Duodenal mucosa (tissue), 2 donors: Measurements from ENCODE around the gene PGP.

ENCODE experiments used
- H3K27ac ChIP-seq: one replicate; pipeline ENCODE4 v1.7.0; 2013; ENCODE audit warnings: low read depth, low read length
- H3K27me3 ChIP-seq, 2 donors: one replicate each; pipeline ENCODE4 v1.7.0; 2013; ENCODE audit warnings: low read length in 2 of 2, control low read depth in 1 of 2; ENCODE audit not compliant: insufficient read depth in 2 of 2, control insufficient read depth in 1 of 2
- H3K36me3 ChIP-seq, 2 donors: one replicate each; pipeline ENCODE4 v1.7.0; 2013; ENCODE audit warnings: low read length in 2 of 2, control low read depth in 1 of 2; ENCODE audit not compliant: insufficient read depth in 2 of 2, control insufficient read depth in 1 of 2
- H3K4me1 ChIP-seq, 2 donors: one replicate each; pipeline ENCODE4 v1.7.0; 2013; ENCODE audit warnings: low read length in 2 of 2, control low read depth in 1 of 2; ENCODE audit not compliant: insufficient read depth in 2 of 2, control insufficient read depth in 1 of 2
- H3K4me3 ChIP-seq, 2 donors: one replicate each; pipeline ENCODE4 v1.7.0; 2013; ENCODE audit warnings: low read length in 2 of 2, low read depth in 1 of 2
- H3K9ac ChIP-seq, 2 donors: one replicate each; pipeline ENCODE4 v1.7.0; 2013; ENCODE audit warnings: low read length in 2 of 2, low read depth in 1 of 2
- H3K9me3 ChIP-seq, 2 donors: one replicate each; pipeline ENCODE4 v1.7.0; 2013; ENCODE audit warnings: low read length in 2 of 2, control low read depth in 1 of 2; ENCODE audit not compliant: control insufficient read depth in 1 of 2

Gene PGP

GRCh38 chr16:2232094-2232990, 17.7 kb upstream of the PGP start:
- Histone ChIP-seq H3K4me1 (peaks cover 0 to 9% of the 10 kb centered on the region in 2 donors), H3K9ac (no peak overlapping the region), H3K4me3 (no peak overlapping the region), H3K27ac (no peak overlapping the region), H3K27me3 (peaks cover 5 to 7% of the 10 kb centered on the region in 2 donors), H3K9me3 (no peaks in the 10 kb centered on the region), H3K36me3 (peaks cover 22 to 68% of the 10 kb centered on the region in 2 donors)

DNA sequence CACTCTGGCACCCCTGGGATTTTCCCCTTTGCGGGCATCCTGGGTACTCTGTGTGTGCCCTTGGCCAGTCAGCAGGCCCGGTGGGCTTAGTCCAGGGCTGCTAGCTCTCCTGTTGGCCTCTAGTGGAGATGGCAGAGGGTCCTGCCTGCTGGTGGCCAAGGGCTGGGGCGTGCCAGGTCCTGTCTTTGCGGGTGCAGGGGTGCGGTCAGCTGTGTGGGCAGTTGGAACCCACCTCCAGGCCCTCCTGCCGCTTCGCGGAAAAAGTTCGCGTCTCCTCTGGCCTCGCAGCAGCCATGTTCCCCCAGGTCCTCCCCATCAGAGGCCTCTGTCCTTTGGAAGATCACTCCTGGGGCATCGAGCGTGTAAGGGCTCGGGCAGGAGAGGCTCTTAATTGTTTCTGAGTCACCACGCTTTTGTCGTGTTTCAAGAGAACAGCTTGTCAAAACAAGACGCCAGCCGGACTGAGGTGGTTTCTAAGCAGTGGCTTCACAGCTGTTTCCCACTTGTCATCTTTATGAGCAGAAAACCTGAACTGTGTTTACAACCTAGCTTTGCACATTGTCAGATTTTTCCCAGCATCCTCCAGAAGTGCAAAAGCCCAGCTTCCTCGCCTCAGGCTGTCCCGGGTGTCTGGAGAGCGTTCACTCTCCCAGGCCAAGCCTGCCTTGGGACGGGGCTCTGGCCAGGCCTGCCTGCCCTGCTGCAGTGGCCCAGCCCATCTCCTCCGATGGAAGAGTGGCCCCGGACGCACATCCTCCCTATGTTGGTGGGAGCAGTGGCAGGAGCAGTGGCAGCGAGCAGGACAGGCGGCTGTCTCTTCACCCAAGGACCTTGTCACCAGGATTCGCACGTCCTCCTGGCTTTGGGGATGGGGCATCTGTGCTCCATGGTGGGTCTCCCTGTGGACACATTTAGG, 16.6 kb upstream of the PGP start:
- no peak overlapping the region for H3K9ac ChIP-seq
- H3K36me3 ChIP-seq: peaks cover 22 to 68% of the 10 kb centered on the region in 2 donors
- no peak overlapping the region for H3K27ac ChIP-seq
- no peaks in the 10 kb centered on the region for H3K9me3 ChIP-seq
- H3K4me1 ChIP-seq: peaks cover 2 to 5% of the 10 kb centered on the region in 2 donors
- no peak overlapping the region for H3K4me3 ChIP-seq
- H3K27me3 ChIP-seq: peaks cover 3 to 5% of the 10 kb centered on the region in 2 donors

- Histone ChIP-seq H3K4me3 (no peak overlapping the region), H3K9me3 (no peaks in the 10 kb centered on the region), H3K4me1 (peaks cover 6% of the 10 kb centered on the region in 2 donors), H3K27ac (no peak overlapping the region), H3K27me3 (peaks cover 0 to 4% of the 10 kb centered on the region in 2 donors), H3K9ac (no peak overlapping the region), H3K36me3 (peaks cover 22 to 65% of the 10 kb centered on the region in 2 donors)
Observed at GRCh38 chr16:2230376-2230775, 15.7 kb upstream of the PGP start.

DNA sequence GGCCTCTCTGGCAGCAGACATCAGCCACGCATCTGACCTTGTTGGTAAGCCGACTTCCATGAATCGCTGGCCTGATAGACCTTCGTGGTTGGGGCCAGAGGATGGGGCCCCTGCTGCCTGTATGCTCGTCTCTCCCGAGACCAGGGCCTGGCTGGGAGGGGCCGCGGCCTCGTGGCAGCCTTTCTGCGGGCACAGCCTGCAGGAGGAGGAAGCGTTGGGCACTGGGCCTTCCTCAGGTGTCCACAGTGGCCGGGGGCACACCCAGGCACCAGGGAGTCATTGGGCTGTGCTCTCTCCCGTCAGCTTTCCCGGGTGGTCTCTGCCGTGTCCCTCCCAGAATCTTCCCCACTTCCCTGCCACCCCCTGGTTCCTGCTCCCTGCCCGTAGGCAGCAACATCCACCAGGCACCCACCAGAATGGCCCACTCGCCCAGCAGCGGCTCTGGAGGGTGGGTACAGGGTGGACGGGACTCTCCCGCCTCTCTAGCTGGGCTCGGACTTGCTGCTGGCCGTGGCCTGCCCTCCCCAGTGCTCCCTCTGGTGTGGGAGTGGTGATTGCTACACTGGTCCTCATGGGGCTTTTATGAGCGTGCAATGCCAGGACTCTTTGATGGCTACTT, 15.1 kb upstream of the PGP start:
- Histone ChIP-seq H3K9ac (no peak overlapping the region), H3K4me3 (no peak overlapping the region), H3K36me3 (peaks cover 22 to 59% of the 10 kb centered on the region in 2 donors), H3K9me3 (no peaks in the 10 kb centered on the region), H3K4me1 (peaks cover 6 to 10% of the 10 kb centered on the region in 2 donors), H3K27me3 (no peaks in the 10 kb centered on the region), H3K27ac (no peak overlapping the region)

DNA sequence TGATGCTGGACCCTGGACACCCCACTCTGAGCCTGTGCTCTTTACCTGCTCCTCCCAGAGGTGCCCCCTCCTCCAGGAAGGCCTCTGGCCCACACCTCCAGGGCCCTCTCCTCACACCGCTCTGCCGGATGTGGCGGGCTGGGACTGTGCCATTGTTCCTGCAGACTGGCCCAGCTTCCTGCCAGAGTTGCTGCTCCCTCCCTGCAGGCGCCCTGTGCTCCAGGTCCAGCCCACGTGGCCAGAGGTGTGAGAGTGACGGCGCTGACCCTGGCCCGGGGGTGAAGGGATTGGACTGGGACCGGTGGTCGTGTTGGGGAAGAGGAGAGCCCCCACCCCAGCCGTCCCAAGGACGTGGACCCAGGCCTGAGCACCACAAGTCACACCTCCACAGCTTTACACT, 14.5 kb upstream of the PGP start:
- no peak overlapping the region for H3K27ac ChIP-seq
- no peaks in the 10 kb centered on the region for H3K9me3 ChIP-seq
- H3K36me3 ChIP-seq: peaks cover 18 to 53% of the 10 kb centered on the region in 2 donors
- H3K9ac ChIP-seq: no peak overlapping the region
- no peaks in the 10 kb centered on the region for H3K27me3 ChIP-seq
- H3K4me1 ChIP-seq: peaks cover 13 to 17% of the 10 kb centered on the region in 2 donors
- H3K4me3 ChIP-seq: no peak overlapping the region

GRCh38 chr16:2228161-2228824, 13.7 kb upstream of the PGP start:
- Histone ChIP-seq H3K9me3 (no peaks in the 10 kb centered on the region), H3K27ac (no peak overlapping the region), H3K27me3 (no peaks in the 10 kb centered on the region), H3K4me1 (peaks cover 14 to 18% of the 10 kb centered on the region in 2 donors), H3K9ac (no peak overlapping the region), H3K36me3 (peaks cover 15 to 45% of the 10 kb centered on the region in 2 donors), H3K4me3 (no peak overlapping the region)

DNA sequence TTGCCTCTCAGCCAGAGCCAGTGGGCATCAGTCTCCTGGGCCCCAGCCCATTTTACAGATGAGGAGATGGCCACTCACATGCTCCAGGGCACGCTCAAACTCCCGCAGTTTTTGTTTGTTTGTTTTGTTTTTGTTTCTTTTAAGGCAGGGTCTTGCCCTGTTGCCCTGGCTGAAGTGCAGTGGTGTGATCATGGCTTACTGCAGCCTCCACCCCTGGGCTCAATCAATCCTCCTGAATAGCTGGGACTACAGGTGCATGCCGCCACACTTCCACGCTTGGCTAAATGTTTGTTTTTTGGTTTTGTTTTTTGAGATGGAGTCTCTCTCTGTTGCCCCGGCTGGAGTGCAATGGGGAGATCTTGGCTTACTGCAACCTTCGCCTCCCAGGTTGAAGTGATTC, 12.3 kb upstream of the PGP start:
- Histone ChIP-seq H3K9me3 (no peaks in the 10 kb centered on the region), H3K4me3 (no peak overlapping the region), H3K9ac (no peak overlapping the region), H3K36me3 (peaks cover 14 to 32% of the 10 kb centered on the region in 2 donors), H3K27me3 (no peaks in the 10 kb centered on the region), H3K27ac (no peak overlapping the region), H3K4me1 (peaks cover 14 to 18% of the 10 kb centered on the region in 2 donors)

DNA sequence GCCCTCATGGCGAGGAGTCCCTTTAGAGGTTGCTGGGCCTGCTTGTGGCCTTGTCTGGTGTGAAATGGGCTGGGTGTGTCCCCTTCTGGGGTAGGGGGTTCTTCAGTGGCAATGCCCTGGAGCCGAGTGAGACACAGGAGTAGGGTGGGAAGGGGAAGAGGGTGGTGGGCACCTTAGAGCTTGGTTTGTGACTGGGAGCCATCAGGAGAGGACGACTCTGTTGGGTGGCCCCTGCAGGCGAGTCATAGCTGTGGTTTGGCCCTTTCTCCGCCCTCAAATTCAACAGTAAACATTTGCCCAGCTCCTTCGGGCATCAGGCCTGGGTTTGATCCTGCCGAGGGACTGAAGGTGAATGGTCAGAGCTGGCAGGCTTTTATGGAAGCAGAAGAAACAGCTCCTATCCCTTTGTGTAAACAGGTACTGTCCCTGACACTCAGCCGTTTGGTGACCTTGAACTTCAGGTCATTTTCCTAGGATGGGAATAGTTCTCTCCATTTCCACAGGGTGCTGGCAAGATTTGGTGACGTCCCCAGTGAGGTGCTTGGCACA, 11.7 kb upstream of the PGP start:
- Histone ChIP-seq H3K27me3 (no peaks in the 10 kb centered on the region), H3K27ac (no peak overlapping the region)

GRCh38 chr16:2223942-2224486, 9.4 kb upstream of the PGP start:
- Histone ChIP-seq H3K4me1 (peaks cover 14 to 18% of the 10 kb centered on the region in 2 donors), H3K27me3 (no peaks in the 10 kb centered on the region)

More for the DNA sequence above, 11.7 kb upstream of the PGP start:
- no peaks in the 10 kb centered on the region for H3K9me3 ChIP-seq
- peaks cover 11 to 26% of the 10 kb centered on the region in 2 donors for H3K36me3 ChIP-seq
- no peak overlapping the region for H3K9ac ChIP-seq
- H3K4me3 ChIP-seq: no peak overlapping the region
- H3K4me1 ChIP-seq: peaks cover 14 to 18% of the 10 kb centered on the region in 2 donors

More at GRCh38 chr16:2223942-2224486, 9.4 kb upstream of the PGP start:
- Histone ChIP-seq H3K27ac (peak overlapping the region; percentile 85), H3K4me3 (peak overlapping the region; percentile 73 to 86), H3K9me3 (no peaks in the 10 kb centered on the region), H3K9ac (peak overlapping the region; percentile 76 to 87), H3K36me3 (peaks cover 4 to 8% of the 10 kb centered on the region in 2 donors)
